Smooth muscle cell (in vitro differentiated cells): ENCODE data around the gene JAG1. TPM values are rescaled to one million over a fixed set of nuclear protein-coding genes. Genes with fewer than 3 reads are reported as not detected.
"Not testable (repeated sequence)": the region's sequence is repeated elsewhere in the genome, so short reads cannot be mapped to it uniquely, and the experiment has no call there.

Experiments used
- DNase-seq: peaks from one replicate; lab custom pipeline; 2025; ENCODE audit not compliant: unreplicated experiment; lab: John Stamatoyannopoulos, UW
- H2AFZ ChIP-seq: fragments of 200-600 bp; sonication (generic); 2 replicates; pipeline ENCODE4 v1.6.0; 2016; ENCODE audit warnings: antibody characterized with exemption, low read depth, mild to moderate bottlenecking
- H3F3A ChIP-seq: fragments of 200-600 bp; sonication (generic); 2 replicates; pipeline ENCODE4 v1.6.0; 2017; ENCODE audit warnings: antibody characterized with exemption, low read depth
- H3K27ac ChIP-seq: fragments of 200-600 bp; sonication (generic); 2 replicates; pipeline ENCODE4 v1.5.1; 2016; ENCODE audit warnings: low read depth, mild to moderate bottlenecking
- H3K27me3 ChIP-seq: fragments of 200-600 bp; sonication (generic); 2 replicates; pipeline ENCODE4 v1.6.1; 2016; ENCODE audit warnings: low read depth, mild to moderate bottlenecking
- H3K36me3 ChIP-seq: fragments of 200-600 bp; sonication (generic); 2 replicates; pipeline ENCODE4 v1.5.1; 2016; ENCODE audit warnings: low read depth
- H3K4me1 ChIP-seq: fragments of 200-600 bp; sonication (generic); 2 replicates; pipeline ENCODE4 v1.5.1; 2016; ENCODE audit warnings: low read depth
- H3K4me2 ChIP-seq: fragments of 200-600 bp; sonication (generic); 2 replicates; pipeline ENCODE4 v1.6.0; 2016; ENCODE audit warnings: mild to moderate bottlenecking
- H3K4me3 ChIP-seq: fragments of 200-600 bp; sonication (generic); 2 replicates; pipeline ENCODE4 v1.5.1; 2016; ENCODE audit warnings: mild to moderate bottlenecking
- H3K79me2 ChIP-seq: fragments of 200-600 bp; sonication (generic); 2 replicates; pipeline ENCODE4 v1.6.0; 2016; ENCODE audit warnings: low read depth, mild to moderate bottlenecking
- H3K9ac ChIP-seq: fragments of 200-600 bp; sonication (generic); 2 replicates; pipeline ENCODE4 v1.6.0; 2016; ENCODE audit warnings: low read depth
- H3K9me3 ChIP-seq: fragments of 200-600 bp; sonication (generic); replicated peaks from 2 replicates; pipeline ENCODE4 v1.5.1; 2016; ENCODE audit warnings: low read depth
- H4K20me1 ChIP-seq: fragments of 200-600 bp; sonication (generic); 2 replicates; pipeline ENCODE4 v1.6.0; 2016; ENCODE audit warnings: low read depth
- CTCF ChIP-seq: fragments of 200-600 bp; sonication (generic); IDR thresholded peaks from 2 replicates; pipeline ENCODE4 v1.5.1; 2017; ENCODE audit warnings: borderline replicate concordance, mild to moderate bottlenecking, antibody characterized with exemption; ENCODE audit not compliant: insufficient read depth, poor library complexity, severe bottlenecking
- WGBS: methylation state at CpG from one replicate; pipeline ENCODE4 v1.1.7; 2016; ENCODE audit warnings: low lambda C conversion rate; 5-methylcytosine and 5-hydroxymethylcytosine counted together
- polyA plus RNA-seq: library from polyadenylated mRNA; unstranded; fragments of >200 nt; fragmentation: Nextera tagmentation; extraction: Ambion mirVana; gene quantifications from 2 replicates; pipeline ENCODE4 v1.2.1, GENCODE V29; 2016
- total RNA-seq: library from RNA; depleted of rRNA; stranded (reverse); fragments of >200 nt; gene quantifications from 2 replicates; pipeline ENCODE4 v1.2.3, GENCODE V29; 2014

The JAG1 gene
- total and polyA plus RNA-seq, 2 experiments from 2014 or later: 45.0 to 126 TPM

DNA sequence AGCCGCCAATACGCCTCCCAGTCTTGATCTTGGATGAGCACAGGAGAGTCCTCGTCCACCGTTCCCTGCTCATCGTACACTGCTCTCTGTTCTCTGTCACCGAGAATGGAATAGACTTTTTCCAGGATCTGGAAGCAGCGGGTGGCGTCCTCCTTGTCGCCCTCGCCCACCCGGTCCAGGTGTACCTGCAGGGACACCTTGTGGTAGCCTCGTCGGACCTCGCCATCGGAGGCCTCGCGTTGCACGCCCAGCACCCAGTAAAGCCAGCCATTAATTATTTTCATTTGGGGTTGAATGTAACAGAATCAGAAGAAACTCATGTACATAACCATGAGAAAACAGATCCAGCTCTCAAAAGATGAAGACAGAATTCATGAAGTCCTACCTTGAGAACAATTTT, 59.9 kb downstream of the JAG1 start:
- H3F3A ChIP-seq: no peaks in the 10 kb centered on the region
- no peaks in the 10 kb centered on the region for H3K27me3 ChIP-seq
- H3K27ac ChIP-seq: no peak overlapping the region
- no peak overlapping the region for H3K4me3 ChIP-seq
- no peaks in the 10 kb centered on the region for H3K36me3 ChIP-seq
- H3K9me3 ChIP-seq: no peaks in the 10 kb centered on the region
- TF ChIP-seq CTCF: no peak
- no peak overlapping the region for H2AFZ ChIP-seq
- H3K9ac ChIP-seq: no peak overlapping the region
- no peak for DNase-seq
- H3K79me2 ChIP-seq: no peaks in the 10 kb centered on the region
- peaks cover 6% of the 10 kb centered on the region for H3K4me1 ChIP-seq
- WGBS: 94% methylated on average over 18 of the region's 18 CpGs
- no peak overlapping the region for H3K4me2 ChIP-seq
- H4K20me1 ChIP-seq: no peaks in the 10 kb centered on the region

GRCh38 chr20:10613426-10613825, 60.4 kb downstream of the JAG1 start:
- not testable (repeated sequence) for DNase-seq, H3K9ac ChIP-seq, H3K79me2 ChIP-seq, H3K27me3 ChIP-seq, H3K27ac ChIP-seq, H4K20me1 ChIP-seq, H2AFZ ChIP-seq, H3K4me1 ChIP-seq, H3K4me2 ChIP-seq, H3K9me3 ChIP-seq, H3K4me3 ChIP-seq, H3F3A ChIP-seq, H3K36me3 ChIP-seq
- 87% methylated on average over 5 of the region's 5 CpGs for WGBS

GRCh38 chr20:10611357-10611756, 62.4 kb downstream of the JAG1 start:
- H3K27ac ChIP-seq: no peak overlapping the region

GRCh38 chr20:10610251-10610650, 63.5 kb downstream of the JAG1 start:
- H3F3A ChIP-seq: peaks cover 4% of the 10 kb centered on the region
- peak overlapping the region; percentile 25 for H3K27ac ChIP-seq
- H3K4me1 ChIP-seq: peaks cover 11% of the 10 kb centered on the region
- no peaks in the 10 kb centered on the region for H3K27me3 ChIP-seq
- H3K79me2 ChIP-seq: no peaks in the 10 kb centered on the region
- peak overlapping the region; percentile 2 for H3K4me2 ChIP-seq
- H3K4me3 ChIP-seq: no peak overlapping the region
- DNase-seq: no peak
- H3K36me3 ChIP-seq: no peaks in the 10 kb centered on the region
- no peak overlapping the region for H2AFZ ChIP-seq
- 89% methylated on average over 5 of the region's 5 CpGs for WGBS
- no peaks in the 10 kb centered on the region for H3K9me3 ChIP-seq
- TF ChIP-seq CTCF: no peak
- H4K20me1 ChIP-seq: no peaks in the 10 kb centered on the region
- H3K9ac ChIP-seq: no peak overlapping the region

More at GRCh38 chr20:10611357-10611756, 62.4 kb downstream of the JAG1 start:
- H3K27me3 ChIP-seq: no peaks in the 10 kb centered on the region
- H4K20me1 ChIP-seq: no peaks in the 10 kb centered on the region
- WGBS: 43% methylated on average over 1 of the region's 1 CpG
- peak; percentile 42 for TF ChIP-seq CTCF
- no peak overlapping the region for H3K9ac ChIP-seq
- H3K36me3 ChIP-seq: no peaks in the 10 kb centered on the region
- DNase-seq: no peak
- peaks cover 4% of the 10 kb centered on the region for H3K4me1 ChIP-seq
- no peaks in the 10 kb centered on the region for H3F3A ChIP-seq
- no peak overlapping the region for H3K4me2 ChIP-seq
- no peak overlapping the region for H2AFZ ChIP-seq
- H3K4me3 ChIP-seq: no peak overlapping the region
- H3K9me3 ChIP-seq: no peaks in the 10 kb centered on the region
- no peaks in the 10 kb centered on the region for H3K79me2 ChIP-seq
